ENCODE measurements around the gene CHRM4. TPM values are rescaled to one million over a fixed set of nuclear protein-coding genes. Genes with fewer than 3 reads are reported as not detected.

Gene CHRM4
- 0.30 to 0.66 TPM (median 0.50 TPM) in 5 replicates for total RNA-seq (2022; extraction: Qiagen RNA extraction; ENCODE audit: low read depth)

DNA sequence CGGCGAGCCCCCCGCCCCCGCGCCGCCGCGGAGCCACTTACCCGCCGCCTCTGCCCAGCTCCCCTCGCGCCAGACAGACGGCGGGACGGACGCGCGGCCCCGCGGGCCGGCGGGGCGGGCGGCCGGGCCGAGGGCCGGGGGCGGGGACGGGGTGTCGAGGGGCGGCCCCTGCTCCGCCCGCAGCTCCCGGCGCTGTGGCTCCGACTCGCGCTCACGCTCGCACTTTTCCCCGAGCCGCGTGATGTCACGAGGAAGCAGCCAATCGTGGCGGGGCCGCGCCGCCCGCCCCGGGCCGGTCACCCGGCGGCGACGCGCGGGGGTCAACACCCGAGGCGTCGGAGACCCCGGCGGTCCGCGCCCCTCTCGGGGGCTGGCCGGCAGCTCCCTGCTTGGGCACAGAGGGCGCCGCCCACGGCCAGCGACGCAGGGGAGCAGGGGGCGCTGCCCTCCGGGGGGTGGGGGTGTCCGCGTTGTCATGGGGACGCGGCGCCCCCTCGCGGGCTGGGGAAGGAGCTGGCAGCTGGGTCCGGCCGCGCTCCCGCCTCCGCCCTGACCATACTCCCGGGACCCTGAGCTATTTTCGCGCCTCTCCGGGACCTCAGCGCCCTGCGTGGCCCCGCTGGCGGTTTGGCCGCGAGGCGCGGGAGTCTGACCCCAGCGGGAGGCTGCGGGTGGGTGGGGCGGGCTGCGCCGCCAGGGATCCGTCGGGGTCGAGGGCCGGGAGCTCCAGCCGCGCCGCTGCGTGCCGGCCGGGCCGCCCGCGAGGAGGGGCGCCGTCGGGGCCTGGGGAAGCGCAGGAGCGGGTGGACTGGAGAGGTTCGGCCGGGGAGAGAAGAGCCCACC is at the start of gene CHRM4:
Gene CHRM4 (minus strand): TSS at position 199 of the 843 bp plus-strand sequence. CDS start 5,219 bp downstream, outside the sequence.

DNA sequence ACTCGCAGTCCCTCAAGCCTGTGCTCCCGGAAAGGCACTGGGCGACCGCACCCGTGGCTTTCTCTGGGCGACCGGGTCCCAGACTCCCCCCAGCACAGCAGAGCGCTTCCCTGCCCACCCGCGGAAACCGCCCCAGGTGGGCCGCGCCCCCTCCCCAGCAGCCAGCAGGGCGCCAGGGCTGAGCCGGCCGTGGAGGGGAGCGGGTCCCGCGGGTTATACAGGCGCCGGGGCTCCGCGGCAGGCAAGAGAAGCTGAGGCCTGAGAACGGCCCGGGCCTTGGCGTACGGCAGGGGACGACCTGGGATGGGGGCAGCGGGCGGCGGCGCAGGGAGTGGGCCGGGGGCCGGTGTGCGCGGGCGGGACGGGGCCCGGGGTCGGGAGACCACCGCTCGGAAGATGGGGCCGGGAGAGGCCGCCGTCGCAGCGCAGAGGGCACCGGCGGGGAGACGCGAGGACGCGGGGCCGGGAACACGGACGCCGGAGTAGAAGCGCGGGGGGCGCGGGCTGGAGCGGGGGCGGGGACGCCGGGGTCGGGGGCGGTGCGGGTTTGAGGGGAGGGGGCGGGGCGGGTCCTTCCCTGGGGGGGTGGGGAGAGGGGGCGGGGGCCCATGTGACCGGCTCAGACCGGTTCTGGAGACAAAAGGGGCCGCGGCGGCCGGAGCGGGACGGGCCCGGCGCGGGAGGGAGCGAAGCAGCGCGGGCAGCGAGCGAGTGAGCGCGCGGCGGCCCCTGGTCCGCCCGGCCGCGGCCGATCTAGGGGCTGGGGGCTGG is 10.3 kb downstream of the CHRM4 start, which contains the start of gene MDK:
Gene MDK (plus strand): TSS at position 622 of the 771 bp plus-strand sequence. CDS start 389 bp downstream, outside the sequence.

DNA sequence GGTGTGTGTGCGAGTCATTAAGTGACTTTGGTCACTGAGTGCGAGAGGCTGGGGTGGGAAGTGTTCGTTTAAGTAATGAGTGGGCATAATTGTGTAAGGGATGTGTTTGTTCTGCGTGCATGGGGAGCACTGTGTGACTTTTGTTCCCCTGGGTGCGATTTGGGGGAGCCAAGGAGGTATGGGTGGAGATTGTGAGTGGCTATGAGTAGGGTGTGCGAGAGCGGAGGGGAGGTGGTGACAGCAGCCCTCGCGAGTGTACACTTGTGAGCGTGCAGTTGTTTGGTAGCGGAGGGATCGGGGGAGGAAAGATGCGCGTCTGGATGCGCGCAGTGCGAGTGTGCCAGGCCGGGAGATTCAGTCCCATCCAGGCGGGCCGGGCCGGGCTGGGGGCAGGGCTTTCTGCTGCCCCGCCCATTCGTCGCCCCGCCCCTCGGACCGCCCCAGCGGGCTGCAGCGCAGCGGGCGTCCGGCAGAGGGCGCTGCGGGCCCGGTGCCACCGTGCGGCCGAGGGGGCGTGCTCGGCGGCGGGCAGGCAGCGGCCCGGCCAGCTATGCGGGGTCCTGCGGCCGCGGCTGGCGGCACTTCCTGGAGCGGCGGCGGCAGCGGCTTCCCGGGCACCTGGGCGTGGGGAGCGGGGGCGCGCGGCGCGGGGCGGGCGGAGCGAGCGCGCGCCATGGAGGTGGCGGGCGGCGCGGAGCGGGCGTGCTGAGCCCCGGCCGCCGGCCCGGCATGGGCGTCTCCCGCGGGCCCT is 44.5 kb downstream of the CHRM4 start, which contains the start of gene DGKZ:
Gene DGKZ (plus strand): TSS at position 578 of the 751 bp plus-strand sequence. CDS start 197 bp downstream, outside the sequence.

Other genes with a start within 250 kb of the CHRM4 start
- 4.7 to 6.0 TPM (median 5.5 TPM) in 5 replicates for gene CREB3L1, start 114.1 kb downstream of the CHRM4 start, total RNA-seq (2022; extraction: Qiagen RNA extraction; ENCODE audit: low read depth)
- gene DGKZ, start 44.3 kb downstream of the CHRM4 start, total RNA-seq (2022; extraction: Qiagen RNA extraction; ENCODE audit: low read depth) = 40.9 to 51.3 TPM (median 48.2 TPM) in 5 replicates
- 15.7 to 19.8 TPM (median 18.8 TPM) in 5 replicates for gene MDK, start 10.1 kb downstream of the CHRM4 start, total RNA-seq (2022; extraction: Qiagen RNA extraction; ENCODE audit: low read depth)
- gene AMBRA1, start 202.2 kb upstream of the CHRM4 start, total RNA-seq (2022; extraction: Qiagen RNA extraction; ENCODE audit: low read depth) = 12.9 to 16.4 TPM (median 14.0 TPM) in 5 replicates
- gene HARBI1, start 225.5 kb upstream of the CHRM4 start, total RNA-seq (2022; extraction: Qiagen RNA extraction; ENCODE audit: low read depth) = 5.0 to 7.0 TPM (median 5.8 TPM) in 5 replicates
- 45.3 to 59.8 TPM (median 58.9 TPM) in 5 replicates for gene ATG13, start 225.8 kb upstream of the CHRM4 start, total RNA-seq (2022; extraction: Qiagen RNA extraction; ENCODE audit: low read depth)